OCI-LY3 (cell line): ENCODE data around the gene ACACB.

Source experiments
- CTCF ChIP-seq: fragments of 200-600, 300-600 bp; sonication (generic); IDR thresholded peaks from 2 replicates; pipeline ENCODE4 v1.5.1; 2014; ENCODE audit warnings: antibody characterized with exemption, low read length, low read depth
- EZH2phosphoT487 ChIP-seq: fragments of 200-600 bp; shearing (Covaris generic); IDR thresholded peaks from 2 replicates; pipeline ENCODE4 v1.6.1; 2018; ENCODE audit warnings: antibody characterized with exemption, mixed run types, low read depth

- TF ChIP-seq CTCF (peak; percentile 44), EZH2phosphoT487 (no peak)
These were observed 18.0 kb downstream of the ACACB start for GRCh38 chr12:109134186-109134917.
